ENCODE measurements around the gene ZNF530. TPM values are rescaled to one million over a fixed set of nuclear protein-coding genes. Genes with fewer than 3 reads are reported as not detected.

ZNF530 gene
- total RNA-seq, 1 donor from 2014 or later = 20.4 TPM

DNA sequence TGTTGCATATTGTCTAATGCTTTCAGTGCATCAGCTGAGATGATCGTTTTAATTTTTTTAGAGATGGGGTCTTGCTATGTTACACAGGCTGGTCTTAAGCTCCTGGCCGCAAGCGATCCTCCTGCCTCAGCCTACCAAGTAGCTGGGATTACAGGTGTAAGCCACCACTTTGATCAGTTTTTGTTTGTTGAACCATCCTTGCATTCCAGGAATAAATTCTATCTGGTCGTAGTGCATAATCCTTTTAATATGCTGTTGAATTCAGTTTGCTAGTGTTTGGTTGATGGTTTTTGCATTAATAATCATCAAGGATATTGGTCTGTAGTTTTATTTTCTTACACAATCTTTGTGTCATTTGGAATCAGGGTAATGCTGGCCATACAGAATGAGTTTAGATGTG is 37.7 kb downstream of the ZNF530 start:
- no peaks in the 10 kb centered on the region for H3F3A ChIP-seq (ENCODE audit: low read depth)
- DNase-seq (ENCODE audit: low spot score) = no peak
- H2AFZ ChIP-seq (replicated peaks) = no peak overlapping the region
- no peak overlapping the region for H3K4me3 ChIP-seq
- no peak overlapping the region for H3K4me3 Mint-ChIP-seq
- peaks cover 77% of the 10 kb centered on the region for H3K36me3 Mint-ChIP-seq
- peaks cover 15% of the 10 kb centered on the region for H3K9me3 ChIP-seq (ENCODE audit: low read depth)
- no peak overlapping the region for H3K4me2 ChIP-seq
- peaks cover 22% of the 10 kb centered on the region for H3K79me2 ChIP-seq (ENCODE audit: low read depth)
- no peaks in the 10 kb centered on the region for H3K27me3 ChIP-seq
- peaks cover 3% of the 10 kb centered on the region for H3K27me3 Mint-ChIP-seq (ENCODE audit: insufficient read depth, low read depth)
- peaks cover 18% of the 10 kb centered on the region for H3K4me1 Mint-ChIP-seq
- TF ChIP-seq EZH2 (IDR thresholded peaks at IDR 0.05) (no peak), EZH2phosphoT487 (IDR thresholded peaks at IDR 0.05) (no peak)
- TF ChIP-seq, protein P1, sequence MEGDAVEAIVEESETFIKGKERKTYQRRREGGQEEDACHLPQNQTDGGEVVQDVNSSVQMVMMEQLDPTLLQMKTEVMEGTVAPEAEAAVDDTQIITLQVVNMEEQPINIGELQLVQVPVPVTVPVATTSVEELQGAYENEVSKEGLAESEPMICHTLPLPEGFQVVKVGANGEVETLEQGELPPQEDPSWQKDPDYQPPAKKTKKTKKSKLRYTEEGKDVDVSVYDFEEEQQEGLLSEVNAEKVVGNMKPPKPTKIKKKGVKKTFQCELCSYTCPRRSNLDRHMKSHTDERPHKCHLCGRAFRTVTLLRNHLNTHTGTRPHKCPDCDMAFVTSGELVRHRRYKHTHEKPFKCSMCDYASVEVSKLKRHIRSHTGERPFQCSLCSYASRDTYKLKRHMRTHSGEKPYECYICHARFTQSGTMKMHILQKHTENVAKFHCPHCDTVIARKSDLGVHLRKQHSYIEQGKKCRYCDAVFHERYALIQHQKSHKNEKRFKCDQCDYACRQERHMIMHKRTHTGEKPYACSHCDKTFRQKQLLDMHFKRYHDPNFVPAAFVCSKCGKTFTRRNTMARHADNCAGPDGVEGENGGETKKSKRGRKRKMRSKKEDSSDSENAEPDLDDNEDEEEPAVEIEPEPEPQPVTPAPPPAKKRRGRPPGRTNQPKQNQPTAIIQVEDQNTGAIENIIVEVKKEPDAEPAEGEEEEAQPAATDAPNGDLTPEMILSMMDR (IDR thresholded peaks at IDR 0.05) = no peak
- no peaks in the 10 kb centered on the region for H4K20me1 ChIP-seq (ENCODE audit: low read depth)
- no peak overlapping the region for H3K27ac Mint-ChIP-seq
- H3K9ac ChIP-seq = no peak overlapping the region
- H3K36me3 ChIP-seq = peaks cover 57% of the 10 kb centered on the region
- peaks cover 64% of the 10 kb centered on the region for H3K9me3 Mint-ChIP-seq
- peaks cover 6% of the 10 kb centered on the region for H3K4me1 ChIP-seq
- H3K27ac ChIP-seq = no peak overlapping the region

DNA sequence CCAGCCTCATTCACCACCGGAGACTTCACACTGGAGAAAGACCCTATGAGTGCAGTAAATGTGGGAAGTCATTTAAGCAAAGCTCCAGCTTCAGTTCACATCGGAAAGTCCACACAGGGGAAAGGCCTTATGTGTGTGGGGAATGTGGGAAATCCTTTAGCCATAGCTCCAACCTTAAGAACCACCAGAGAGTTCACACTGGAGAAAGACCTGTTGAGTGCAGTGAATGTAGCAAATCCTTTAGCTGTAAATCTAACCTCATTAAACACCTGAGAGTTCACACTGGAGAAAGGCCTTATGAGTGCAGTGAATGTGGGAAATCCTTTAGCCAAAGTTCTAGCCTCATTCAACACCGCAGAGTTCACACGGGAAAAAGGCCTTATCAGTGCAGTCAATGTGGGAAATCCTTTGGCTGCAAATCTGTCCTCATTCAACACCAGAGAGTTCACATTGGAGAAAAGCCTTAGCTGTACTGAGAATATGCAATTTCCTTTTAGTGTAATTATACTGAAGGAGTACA is 42.1 kb downstream of the ZNF530 start:
- peaks cover 63% of the 10 kb centered on the region for H3K9me3 Mint-ChIP-seq
- Histone ChIP-seq H3K4me2 (no peak overlapping the region), H3K27me3 (no peaks in the 10 kb centered on the region), H3K36me3 (peaks cover 47% of the 10 kb centered on the region), H3K4me3 (no peak overlapping the region), H3K79me2 (ENCODE audit: low read depth) (no peaks in the 10 kb centered on the region), H3K27ac (no peak overlapping the region), H3F3A (ENCODE audit: low read depth) (no peaks in the 10 kb centered on the region), H2AFZ (replicated peaks) (no peak overlapping the region), H3K9me3 (ENCODE audit: low read depth) (peaks cover 8% of the 10 kb centered on the region), H4K20me1 (ENCODE audit: low read depth) (no peaks in the 10 kb centered on the region), H3K4me1 (no peaks in the 10 kb centered on the region), H3K9ac (no peak overlapping the region)
- peaks cover 3% of the 10 kb centered on the region for H3K27me3 Mint-ChIP-seq (ENCODE audit: insufficient read depth, low read depth)
- no peak overlapping the region for H3K27ac Mint-ChIP-seq
- no peaks in the 10 kb centered on the region for H3K4me1 Mint-ChIP-seq
- TF ChIP-seq, protein P1 (IDR thresholded peaks at IDR 0.05) = no peak
- TF ChIP-seq EZH2phosphoT487 (IDR thresholded peaks at IDR 0.05) (no peak), EZH2 (IDR thresholded peaks at IDR 0.05) (no peak)
- DNase-seq (ENCODE audit: low spot score) = no peak
- peaks cover 73% of the 10 kb centered on the region for H3K36me3 Mint-ChIP-seq
- H3K4me3 Mint-ChIP-seq = no peak overlapping the region

DNA sequence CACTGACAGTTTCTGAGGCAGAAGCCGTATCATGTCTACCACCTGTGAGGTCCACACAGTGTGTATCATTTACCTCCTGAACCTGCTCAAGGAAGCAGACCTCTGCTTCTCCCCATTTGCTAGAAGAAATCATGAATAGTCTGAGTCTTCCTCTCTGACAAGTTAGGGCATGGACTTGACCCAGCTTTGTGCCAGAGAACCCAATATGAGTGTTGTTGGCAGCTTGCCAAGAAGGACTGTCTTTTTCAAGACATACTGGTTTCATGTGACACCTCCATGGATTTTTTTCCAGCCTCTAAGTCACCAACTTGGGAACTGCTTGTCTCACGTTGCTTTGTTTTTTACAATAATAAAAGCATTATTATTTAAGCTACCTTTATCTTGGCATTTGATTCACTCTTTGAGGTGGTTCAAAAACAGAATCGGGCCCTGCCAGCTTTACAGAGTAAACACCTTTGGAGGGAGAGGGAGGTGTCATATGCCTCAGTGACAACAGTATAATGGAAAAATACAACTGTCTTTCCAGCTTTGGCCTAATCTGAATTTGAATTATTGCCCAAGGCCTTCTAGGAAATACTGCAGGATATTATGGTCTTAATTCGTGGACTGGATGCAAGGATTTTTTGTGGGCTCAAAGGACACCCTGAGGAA is 42.8 kb downstream of the ZNF530 start:
- Mint-ChIP-seq H3K4me3 (no peak overlapping the region), H3K9me3 (peaks cover 55% of the 10 kb centered on the region), H3K36me3 (peaks cover 65% of the 10 kb centered on the region), H3K4me1 (no peaks in the 10 kb centered on the region), H3K27me3 (ENCODE audit: insufficient read depth, low read depth) (peaks cover 3% of the 10 kb centered on the region), H3K27ac (no peak overlapping the region)
- TF ChIP-seq EZH2 (IDR thresholded peaks at IDR 0.05) = no peak
- no peak for TF ChIP-seq EZH2phosphoT487 (IDR thresholded peaks at IDR 0.05)
- TF ChIP-seq, protein P1 (IDR thresholded peaks at IDR 0.05) = no peak
- H3K9ac ChIP-seq = no peak overlapping the region
- no peaks in the 10 kb centered on the region for H3F3A ChIP-seq (ENCODE audit: low read depth)
- no peak for DNase-seq (ENCODE audit: low spot score)
- H3K4me2 ChIP-seq = no peak overlapping the region
- H3K36me3 ChIP-seq = peaks cover 40% of the 10 kb centered on the region
- H3K27me3 ChIP-seq = no peaks in the 10 kb centered on the region
- no peaks in the 10 kb centered on the region for H3K79me2 ChIP-seq (ENCODE audit: low read depth)
- no peak overlapping the region for H3K4me3 ChIP-seq
- H2AFZ ChIP-seq (replicated peaks) = no peak overlapping the region
- H3K4me1 ChIP-seq = no peaks in the 10 kb centered on the region
- no peak overlapping the region for H3K27ac ChIP-seq
- H3K9me3 ChIP-seq (ENCODE audit: low read depth) = peaks cover under 1% of the 10 kb centered on the region
- no peaks in the 10 kb centered on the region for H4K20me1 ChIP-seq (ENCODE audit: low read depth)

Data from neural progenitor cell (in vitro differentiated cells).